Measurements from ENCODE around the gene PINK1. TPM values are rescaled to one million over a fixed set of nuclear protein-coding genes. Genes with fewer than 3 reads are reported as not detected.

Gene PINK1
- total RNA-seq, result 100 to 1,000 TPM in 1 of 3 donors, 10 to 100 TPM in 2; 92.1 to 146 (median 94.1) TPM

GRCh38 chr1:20633190-20634064 lies at the start of gene PINK1:
Gene PINK1, plus strand, starts transcription at chr1:20633458. Its CDS starts 91 bp downstream, at chr1:20633549.
- Histone ChIP-seq H3K4me3 (peak within 1 kb of the TSS; percentile 88 to 99 (median 97)), H3K9me3 (no peaks in the 10 kb centered on the region), H3K27ac (peak within 1 kb of the TSS; percentile 86 to 91), H3K36me3 (peaks cover under 1% of the 10 kb centered on the region), H3K4me1 (no peaks in the 10 kb centered on the region), H3K27me3 (no peaks in the 10 kb centered on the region)
- intact Hi-C loops (cut with DNase I; ENCODE audit: low total_unique reads), result no loop called here
- DNase-seq (ENCODE audit: low spot score in 2 of 2), result peak; percentile 67 to 84
- peak; percentile 93 to 99 (median 94) for TF ChIP-seq CTCF (IDR thresholded peaks at IDR 0.05)
- TF ChIP-seq POLR2AphosphoS5 (IDR thresholded peaks at IDR 0.05), result no peak
- no peak for TF ChIP-seq POLR2A (IDR thresholded peaks at IDR 0.05)

- Histone ChIP-seq H3K4me1 (no peaks in the 10 kb centered on the region), H3K36me3 (no peaks in the 10 kb centered on the region), H3K4me3 (no peak overlapping the region), H3K27ac (no peak overlapping the region), H3K27me3 (peaks cover 0 to 16% of the 10 kb centered on the region in 2 donors), H3K9me3 (no peaks in the 10 kb centered on the region)
- no peak for DNase-seq (ENCODE audit: low spot score in 2 of 2)
- TF ChIP-seq POLR2A (IDR thresholded peaks at IDR 0.05), result no peak
- no peak for TF ChIP-seq POLR2AphosphoS5 (IDR thresholded peaks at IDR 0.05)
- no peak for TF ChIP-seq CTCF (IDR thresholded peaks at IDR 0.05)
- intact Hi-C loops (cut with DNase I; ENCODE audit: low total_unique reads), result no loop called here
These were observed 48.4 kb upstream of the PINK1 start for GRCh38 chr1:20584890-20585289.

GRCh38 chr1:20586953-20587660 lies 46.2 kb upstream of the PINK1 start:
- H3K36me3 ChIP-seq, result no peaks in the 10 kb centered on the region
- H3K27ac ChIP-seq, result peak overlapping the region in 1 of 2 donors; percentile 32
- intact Hi-C loops (cut with DNase I; ENCODE audit: low total_unique reads), result no loop called here
- no peak overlapping the region for H3K4me3 ChIP-seq
- DNase-seq (ENCODE audit: low spot score in 2 of 2), result no peak
- TF ChIP-seq POLR2A (IDR thresholded peaks at IDR 0.05), result no peak
- TF ChIP-seq CTCF (IDR thresholded peaks at IDR 0.05), result no peak
- TF ChIP-seq POLR2AphosphoS5 (IDR thresholded peaks at IDR 0.05), result no peak
- H3K9me3 ChIP-seq, result no peaks in the 10 kb centered on the region
- peaks cover 0 to 26% of the 10 kb centered on the region in 2 donors for H3K27me3 ChIP-seq
- no peaks in the 10 kb centered on the region for H3K4me1 ChIP-seq

GRCh38 chr1:20587661-20588053 lies 45.6 kb upstream of the PINK1 start:
- Histone ChIP-seq H3K9me3 (no peaks in the 10 kb centered on the region), H3K4me3 (no peak overlapping the region), H3K36me3 (no peaks in the 10 kb centered on the region), H3K4me1 (no peaks in the 10 kb centered on the region), H3K27ac (peak overlapping the region in 1 of 2 donors; percentile 32), H3K27me3 (peaks cover 0 to 26% of the 10 kb centered on the region in 2 donors)
- no peak for DNase-seq (ENCODE audit: low spot score in 2 of 2)
- TF ChIP-seq POLR2A (IDR thresholded peaks at IDR 0.05) (no peak), POLR2AphosphoS5 (IDR thresholded peaks at IDR 0.05) (no peak), CTCF (IDR thresholded peaks at IDR 0.05) (no peak)
- intact Hi-C loops (cut with DNase I; ENCODE audit: low total_unique reads), result no loop called here
